GM21723 (cell line): Measurements from ENCODE around the gene SAA2.

Experiments
- ATAC-seq: cut with Tn5 transposase; IDR thresholded peaks from one replicate; pipeline ENCODE4 v1.9.1; 2021; ENCODE audit warnings: mild to moderate bottlenecking, moderate library complexity; ENCODE audit not compliant: unreplicated experiment

The SAA2 gene

DNA sequence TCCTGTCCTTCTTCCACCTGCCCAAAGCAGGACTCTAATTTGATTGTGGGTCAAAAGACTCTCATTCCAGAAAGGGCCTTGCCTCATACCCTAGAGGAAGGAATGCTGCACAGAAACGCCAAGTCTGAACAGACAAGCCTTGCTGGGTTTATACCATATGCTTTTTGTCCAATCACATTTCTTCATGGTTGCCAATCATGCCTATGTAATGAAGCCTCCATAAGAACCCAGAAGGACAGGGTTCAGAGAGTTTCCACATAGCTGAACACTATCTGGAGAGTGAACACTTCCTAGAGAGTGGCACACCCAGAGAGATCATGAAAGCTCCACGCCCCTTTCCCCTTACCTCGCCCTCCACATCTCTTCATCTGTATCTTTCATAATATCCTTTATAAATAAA is 4.8 kb upstream of the SAA2 start:
- ATAC-seq = no peak

GRCh38 chr11:18247191-18247581 is 1.3 kb downstream of the SAA2 start:
- peak; percentile 5 for ATAC-seq

GRCh38 chr11:18246379-18247190 is 1.9 kb downstream of the SAA2 start:
- peak; percentile 86 for ATAC-seq

GRCh38 chr11:18245396-18245795 is 3.1 kb downstream of the SAA2 start:
- no peak for ATAC-seq

DNA sequence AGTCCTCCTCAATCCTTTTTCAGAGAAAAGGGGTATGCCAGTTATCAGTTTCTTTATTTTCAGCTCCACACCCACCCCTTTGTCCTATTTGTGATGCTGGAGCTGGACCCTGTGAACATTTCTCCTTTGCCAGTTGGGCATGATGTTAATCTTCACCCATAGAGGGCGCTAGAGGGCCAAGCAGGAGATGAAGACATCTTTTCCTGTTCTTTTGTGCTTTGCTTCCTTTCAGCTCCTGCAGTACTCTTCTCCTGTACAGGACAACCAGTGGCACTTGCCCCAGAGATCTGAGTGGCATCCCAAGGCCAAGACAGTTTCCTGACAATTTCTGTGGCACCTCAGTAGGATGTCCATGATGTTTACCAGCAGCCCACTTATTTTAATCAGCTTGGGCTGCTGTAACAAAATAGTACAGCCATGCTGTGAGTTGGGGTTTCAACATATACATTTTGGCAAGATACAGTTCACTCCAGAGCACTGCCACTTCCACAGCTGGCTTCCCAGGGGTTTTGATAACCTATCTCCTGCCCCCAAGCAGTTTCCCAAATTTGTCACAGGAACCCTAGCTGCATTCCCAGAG is 4.6 kb downstream of the SAA2 start:
- ATAC-seq = no peak

GRCh38 chr11:18239655-18240054 is 8.8 kb downstream of the SAA2 start:
- ATAC-seq = no peak

DNA sequence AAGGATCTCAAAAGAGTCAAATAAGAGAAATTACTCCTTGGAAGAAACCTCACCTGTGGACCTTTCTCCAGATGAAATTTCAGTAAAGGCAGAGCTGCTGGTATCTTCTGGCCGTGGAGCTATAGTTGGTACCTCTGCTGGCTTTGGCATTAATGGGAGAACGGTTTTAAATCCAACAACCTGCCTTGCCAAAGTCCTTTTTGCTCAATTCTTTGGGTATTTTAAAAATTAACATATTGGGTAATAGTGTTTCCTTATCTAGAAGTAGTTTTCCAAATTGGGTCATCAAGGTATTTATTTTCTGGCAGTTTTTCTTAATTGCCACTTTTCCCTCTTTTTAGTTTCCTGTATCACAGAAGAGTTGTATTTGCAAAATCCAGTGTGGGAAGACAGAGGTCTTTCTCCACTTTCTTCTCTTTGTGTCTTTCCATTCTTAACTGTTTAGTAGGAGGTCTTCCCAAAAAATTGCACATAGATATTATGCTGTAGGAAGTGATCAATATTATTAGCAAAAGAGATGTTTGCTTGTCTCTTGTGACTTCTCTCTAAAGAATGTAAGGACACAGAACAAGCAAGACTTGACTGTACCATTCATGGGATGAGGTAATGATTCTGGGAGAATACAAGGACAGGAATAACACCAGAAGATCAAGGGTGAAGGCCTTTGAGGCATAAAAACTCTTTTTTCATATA is 11.7 kb downstream of the SAA2 start, which contains the start of gene SAA4:
Gene SAA4, minus strand, starts transcription at position 139 of the 693 bp plus-strand sequence. CDS start 876 bp downstream, outside the sequence.
- no peak for ATAC-seq

DNA sequence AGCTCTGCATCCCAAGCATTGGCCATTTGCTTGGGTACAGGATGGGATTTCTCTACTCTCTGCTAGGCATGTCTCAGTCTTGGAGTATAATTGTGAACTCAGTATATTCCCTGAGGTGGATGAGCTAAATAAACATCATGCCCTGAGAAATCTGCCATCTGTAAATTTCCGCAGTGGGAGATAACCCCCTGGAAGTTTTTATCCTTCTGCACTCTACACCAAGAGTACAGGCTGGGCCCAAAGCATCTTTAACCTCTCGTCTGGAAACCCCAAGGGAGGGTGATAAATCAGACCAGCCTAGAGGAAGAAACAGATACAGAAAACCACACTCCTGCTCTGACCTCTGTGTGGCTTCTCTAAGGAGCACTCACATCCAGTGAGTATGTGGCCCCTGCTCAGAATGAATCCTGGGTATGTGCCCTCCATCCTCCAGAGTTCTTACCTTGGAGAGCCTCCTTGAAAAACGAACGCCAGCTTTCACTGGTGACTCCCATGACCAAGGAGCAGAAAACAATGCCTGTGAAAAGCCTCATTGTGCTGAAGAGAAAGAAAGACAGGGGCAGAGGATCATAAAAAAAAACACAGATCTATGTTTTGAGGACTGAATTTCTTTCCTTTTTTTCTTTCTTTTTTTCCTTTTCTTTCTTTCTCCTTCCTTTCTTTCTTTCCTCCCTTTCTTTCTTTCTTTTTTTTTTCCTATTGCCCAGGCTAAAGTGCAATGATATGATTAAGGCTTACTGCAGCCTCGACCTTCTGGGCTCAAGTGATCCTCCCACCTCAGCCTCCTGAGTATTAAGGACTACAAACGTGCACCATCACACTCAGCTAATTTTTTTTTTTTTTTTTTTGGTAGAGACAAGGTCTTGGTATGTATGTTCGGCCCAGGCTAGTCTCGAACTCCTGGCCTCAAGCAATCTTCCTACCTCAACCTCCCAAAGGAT is 12.8 kb downstream of the SAA2 start:
- ATAC-seq = no peak

DNA sequence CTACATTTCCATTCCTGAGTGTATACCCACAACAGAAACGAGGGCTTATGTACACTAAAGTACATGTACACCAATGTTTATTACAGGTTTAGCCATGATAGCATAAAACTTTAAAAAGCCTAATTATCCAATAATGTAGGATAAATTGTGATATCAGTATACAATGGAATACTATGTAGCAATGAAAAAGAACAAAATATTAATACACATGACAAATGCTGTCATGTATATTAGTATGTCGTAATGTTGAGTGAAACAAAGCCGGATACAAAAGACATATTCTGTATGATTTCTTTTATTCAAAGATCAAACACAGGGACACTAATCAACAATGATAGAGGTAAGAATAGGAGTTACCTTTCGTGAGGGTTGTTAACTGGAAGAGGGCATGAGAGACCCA is 14.6 kb downstream of the SAA2 start:
- ATAC-seq = no peak

DNA sequence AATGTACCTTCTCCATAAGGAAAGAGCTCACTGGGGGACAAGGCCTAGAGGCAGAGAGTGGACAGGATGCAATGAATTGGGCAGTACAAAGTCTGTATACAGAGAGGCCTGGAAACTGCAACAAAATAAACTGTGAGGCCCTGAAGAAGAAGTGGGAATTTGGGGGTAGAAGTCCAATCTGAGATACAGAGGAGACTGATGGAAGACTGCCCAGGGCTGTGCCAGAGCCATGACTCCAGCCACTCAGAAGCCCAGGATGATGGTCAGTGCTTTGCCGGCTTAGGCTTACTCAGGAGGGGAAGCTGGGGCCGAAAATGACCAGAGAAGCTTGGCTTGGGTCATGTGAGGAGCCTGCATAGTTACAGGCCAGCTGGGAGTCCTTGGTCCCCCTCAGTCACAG is 17.6 kb downstream of the SAA2 start:
- no peak for ATAC-seq

- peak; percentile 96 for ATAC-seq
These were observed 19.0 kb downstream of the SAA2 start for GRCh38 chr11:18229501-18229900.

- ATAC-seq = no peak
These were observed 22.6 kb downstream of the SAA2 start for GRCh38 chr11:18225913-18226312.

GRCh38 chr11:18223591-18224387 is 24.7 kb downstream of the SAA2 start:
- ATAC-seq = no peak

- ATAC-seq = no peak
These were observed 25.6 kb downstream of the SAA2 start for GRCh38 chr11:18222814-18223421.

- ATAC-seq = no peak
These were observed 27.1 kb downstream of the SAA2 start for GRCh38 chr11:18221274-18221876.

DNA sequence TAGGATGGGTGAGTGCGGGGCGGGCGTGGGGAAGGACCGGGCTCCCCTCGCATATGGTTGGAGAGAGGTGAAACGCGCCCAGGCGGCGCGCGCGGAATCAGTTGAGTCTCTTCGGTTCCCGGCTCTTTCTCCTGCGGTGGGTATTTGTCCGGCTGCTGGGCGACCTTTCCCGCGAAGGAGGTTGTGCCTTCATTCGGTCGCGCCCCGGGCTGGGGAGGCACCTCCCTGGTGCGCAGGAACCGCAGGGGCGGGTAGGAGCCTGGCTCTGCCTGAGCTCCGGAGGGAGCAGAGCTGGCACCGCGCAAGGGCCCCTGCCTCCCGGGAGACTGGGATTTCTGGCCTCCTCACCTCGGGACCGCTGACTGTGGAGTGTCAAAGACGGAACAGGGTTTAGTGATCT is 39.4 kb downstream of the SAA2 start:
- no peak for ATAC-seq

DNA sequence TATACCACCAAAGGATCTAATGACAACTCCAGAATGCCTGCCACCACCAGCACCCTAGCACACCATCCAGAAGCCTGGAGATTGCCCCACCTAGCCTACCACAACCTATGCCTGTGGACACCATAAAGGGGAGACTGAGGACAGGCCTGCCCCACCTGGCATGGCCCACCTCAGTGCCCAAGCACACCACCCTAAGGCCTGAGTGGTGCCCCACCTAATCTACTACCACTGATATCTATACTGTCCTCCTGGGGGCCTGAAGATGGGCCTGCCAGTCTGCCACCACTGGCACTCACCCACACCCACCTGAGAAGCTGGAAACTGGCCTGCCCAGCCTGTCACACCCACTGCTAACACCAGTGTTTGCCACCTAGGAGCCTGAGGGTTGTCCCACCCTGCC is 43.7 kb downstream of the SAA2 start:
- ATAC-seq = no peak

GRCh38 chr11:18204220-18204619 is 44.2 kb downstream of the SAA2 start:
- ATAC-seq = no peak

GRCh38 chr11:18203723-18204122 is 44.7 kb downstream of the SAA2 start:
- no peak for ATAC-seq
